RWPE2 (cell line): ENCODE measurements around the gene MYMK.
A peak's percentile ranks its signal among the peaks of the same experiment; 100 is the strongest.

ENCODE experiments used
- ATAC-seq: fragments of 200-7000 bp; cut with Tn5 transposase; 3 replicates; pipeline ENCODE4 v1.9.1; 2021; ENCODE audit warnings: low read depth
- DNase-seq: peaks from one replicate; pipeline ENCODE4 v3.0.0-alpha.2; 2020; ENCODE audit warnings: low spot score
- H3K27ac ChIP-seq: fragments of 450-650 bp; 2 replicates; pipeline ENCODE4 v1.5.1; 2017; ENCODE audit warnings: mild to moderate bottlenecking; ENCODE audit not compliant: poor library complexity, severe bottlenecking
- H3K27me3 ChIP-seq: fragments of 250-450 bp; sonication (Bioruptor Pico); 2 replicates; pipeline ENCODE4 v1.5.1; 2021; ENCODE audit warnings: mild to moderate bottlenecking, moderate library complexity; ENCODE audit not compliant: insufficient read depth, poor library complexity, severe bottlenecking
- H3K36me3 ChIP-seq: fragments of 250-450 bp; sonication (Bioruptor Pico); 2 replicates; pipeline ENCODE4 v1.5.1; 2020; ENCODE audit warnings: low read depth, mild to moderate bottlenecking, moderate library complexity
- H3K4me1 ChIP-seq: fragments of 250-450 bp; sonication (Bioruptor Pico); 2 replicates; pipeline ENCODE4 v1.5.1; 2021; ENCODE audit warnings: mild to moderate bottlenecking, moderate library complexity; ENCODE audit not compliant: insufficient read depth, poor library complexity, severe bottlenecking
- H3K4me3 ChIP-seq: fragments of 250-450 bp; sonication (Bioruptor Pico); 2 replicates; pipeline ENCODE4 v1.5.1; 2021; ENCODE audit warnings: mild to moderate bottlenecking, moderate library complexity; ENCODE audit not compliant: severe bottlenecking
- H3K9me3 ChIP-seq: fragments of 250-450 bp; sonication (Bioruptor Pico); 2 replicates; pipeline ENCODE4 v1.5.1; 2021; ENCODE audit warnings: mild to moderate bottlenecking, moderate library complexity; ENCODE audit not compliant: severe bottlenecking
- CTCF ChIP-seq: fragments of 450-650 bp; IDR thresholded peaks from one replicate; pipeline ENCODE4 v1.5.1; 2017; ENCODE audit warnings: mild to moderate bottlenecking, moderate library complexity; ENCODE audit not compliant: poor library complexity, severe bottlenecking

Gene MYMK

GRCh38 chr9:133558191-133559126 lies 33.7 kb upstream of the MYMK start:
- no peak overlapping the region for H3K4me3 ChIP-seq
- ATAC-seq (peak; percentile 61), DNase-seq (no peak)
- no peak for TF ChIP-seq CTCF
- no peak overlapping the region for H3K27ac ChIP-seq
- peaks cover 11% of the 10 kb centered on the region for H3K27me3 ChIP-seq
- no peaks in the 10 kb centered on the region for H3K4me1 ChIP-seq
- no peaks in the 10 kb centered on the region for H3K9me3 ChIP-seq
- H3K36me3 ChIP-seq = no peaks in the 10 kb centered on the region

- no peak for TF ChIP-seq CTCF
- DNase-seq = no peak
- H3K27me3 ChIP-seq = peaks cover 9% of the 10 kb centered on the region
- H3K36me3 ChIP-seq = no peaks in the 10 kb centered on the region
- H3K4me3 ChIP-seq = no peak overlapping the region
- ATAC-seq = no peak
- H3K27ac ChIP-seq = no peak overlapping the region
- H3K9me3 ChIP-seq = no peaks in the 10 kb centered on the region
- H3K4me1 ChIP-seq = no peaks in the 10 kb centered on the region
Measured at GRCh38 chr9:133557581-133557980, 32.8 kb upstream of the MYMK start.

GRCh38 chr9:133556354-133556753 lies 31.6 kb upstream of the MYMK start:
- Histone ChIP-seq H3K9me3 (no peaks in the 10 kb centered on the region), H3K27me3 (peaks cover 9% of the 10 kb centered on the region), H3K36me3 (no peaks in the 10 kb centered on the region), H3K27ac (no peak overlapping the region), H3K4me1 (no peaks in the 10 kb centered on the region), H3K4me3 (no peak overlapping the region)
- DNase-seq (no peak), ATAC-seq (no peak)
- no peak for TF ChIP-seq CTCF

- no peak overlapping the region for H3K4me3 ChIP-seq
- no peaks in the 10 kb centered on the region for H3K4me1 ChIP-seq
- peaks cover 1% of the 10 kb centered on the region for H3K27me3 ChIP-seq
- no peaks in the 10 kb centered on the region for H3K36me3 ChIP-seq
- H3K9me3 ChIP-seq = no peaks in the 10 kb centered on the region
- H3K27ac ChIP-seq = no peak overlapping the region
- TF ChIP-seq CTCF = no peak
- ATAC-seq (no peak), DNase-seq (no peak)
Measured at GRCh38 chr9:133554729-133555128, 30.0 kb upstream of the MYMK start.
